ENCODE measurements around the gene PLEK. TPM values are rescaled to one million over a fixed set of nuclear protein-coding genes. Genes with fewer than 3 reads are reported as not detected.

PLEK gene
- polyA plus RNA-seq, 4 donors = 2.5 to 6.6 (median 5.3) TPM

DNA sequence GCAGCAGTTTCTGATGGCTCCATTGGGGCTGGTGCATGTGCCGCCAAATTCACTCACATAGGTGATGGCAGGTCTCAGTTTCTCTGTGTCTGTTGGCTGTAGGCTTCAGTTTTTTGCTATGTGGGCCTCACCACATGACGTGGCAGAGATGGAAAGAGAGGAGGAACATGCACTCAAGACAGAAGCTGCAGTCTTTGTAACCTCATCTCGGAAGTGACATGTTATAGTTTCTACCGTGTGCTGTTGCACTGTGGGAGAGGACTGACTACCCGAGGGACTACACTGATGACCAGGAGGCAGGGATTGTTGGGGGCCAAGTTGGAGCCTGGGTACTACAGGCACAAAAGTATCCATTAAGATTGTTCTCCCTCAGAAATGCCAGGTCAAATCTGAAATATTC lies 36.2 kb upstream of the PLEK start:
- Histone ChIP-seq H3K4me1 (ENCODE audit: control insufficient read depth in 3 of 3, insufficient read depth in 2 of 3, low read depth in 1 of 3, low read length in 2 of 3) (no peaks in the 10 kb centered on the region), H3K27me3 (ENCODE audit: control insufficient read depth in 3 of 3, insufficient read depth in 3 of 3, low read length in 3 of 3) (peaks cover 0 to 3% (median 2%) of the 10 kb centered on the region in 3 donors), H3K27ac (ENCODE audit: low read depth in 1 of 3, low read length in 2 of 3) (no peak overlapping the region), H3K9me3 (ENCODE audit: control insufficient read depth in 2 of 2, insufficient read depth in 1 of 2, low read depth in 1 of 2, low read length in 1 of 2) (no peaks in the 10 kb centered on the region), H3K36me3 (ENCODE audit: control insufficient read depth in 3 of 3, insufficient read depth in 2 of 3, low read depth in 1 of 3, low read length in 3 of 3) (no peaks in the 10 kb centered on the region), H3K4me3 (ENCODE audit: low read depth in 1 of 3, low read length in 3 of 3) (no peak overlapping the region)
- DNase-seq = no peak
- 61 to 76% (median 70%) methylated on average over 5 of the region's 5 CpGs for WGBS, 3 donors
- no peak for FAIRE-seq

DNA sequence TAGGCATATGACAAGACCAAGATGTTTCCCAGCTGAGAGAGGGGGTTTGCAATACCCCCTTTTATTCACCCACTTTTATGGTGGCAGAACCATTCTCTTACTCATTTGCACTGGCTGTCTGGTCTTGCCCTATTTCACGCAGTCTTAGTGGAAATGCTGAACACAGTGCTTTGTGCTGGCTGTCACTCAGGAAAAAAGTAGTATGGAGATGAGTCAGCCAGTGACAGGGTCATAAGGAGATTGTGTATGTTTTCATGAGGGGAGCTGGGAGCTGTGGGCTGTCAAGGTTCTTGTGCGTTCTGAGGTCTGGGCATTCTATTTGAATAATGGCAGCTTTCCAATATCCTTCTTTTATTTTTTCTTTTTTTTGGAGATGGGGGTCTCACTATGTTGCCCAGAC lies 34.4 kb upstream of the PLEK start:
- 74 to 75% (median 74%) methylated on average over 2 of the region's 2 CpGs for WGBS, 3 donors
- DNase-seq (no peak), FAIRE-seq (no peak)
- Histone ChIP-seq H3K4me1 (ENCODE audit: control insufficient read depth in 3 of 3, insufficient read depth in 2 of 3, low read depth in 1 of 3, low read length in 2 of 3) (no peaks in the 10 kb centered on the region), H3K27me3 (ENCODE audit: control insufficient read depth in 3 of 3, insufficient read depth in 3 of 3, low read length in 3 of 3) (peaks cover 0 to 2% (median 0%) of the 10 kb centered on the region in 3 donors), H3K9me3 (ENCODE audit: control insufficient read depth in 2 of 2, insufficient read depth in 1 of 2, low read depth in 1 of 2, low read length in 1 of 2) (no peaks in the 10 kb centered on the region), H3K27ac (ENCODE audit: low read depth in 1 of 3, low read length in 2 of 3) (no peak overlapping the region), H3K4me3 (ENCODE audit: low read depth in 1 of 3, low read length in 3 of 3) (no peak overlapping the region), H3K36me3 (ENCODE audit: control insufficient read depth in 3 of 3, insufficient read depth in 2 of 3, low read depth in 1 of 3, low read length in 3 of 3) (no peaks in the 10 kb centered on the region)

DNA sequence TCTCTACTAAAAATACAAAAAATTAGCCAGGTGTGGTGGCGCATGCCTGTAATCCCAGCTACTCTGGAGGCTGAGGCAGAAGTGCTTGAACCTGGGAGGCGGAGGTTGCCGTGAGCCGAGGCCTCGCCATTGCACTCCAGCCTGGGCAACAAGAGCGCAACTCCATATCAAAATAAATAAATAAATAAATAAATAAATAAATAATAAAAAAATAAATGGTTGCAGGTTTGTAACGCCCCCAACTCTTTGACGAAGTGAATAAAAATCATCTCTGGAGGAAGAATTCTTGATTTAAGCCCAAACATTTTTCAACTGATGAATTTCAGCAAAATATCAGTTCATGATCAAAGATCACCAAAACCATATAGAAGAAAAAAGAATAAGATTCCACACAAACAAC lies 32.1 kb upstream of the PLEK start:
- H3K4me3 ChIP-seq (ENCODE audit: low read depth in 1 of 3, low read length in 3 of 3) = no peak overlapping the region
- no peak for DNase-seq
- FAIRE-seq = no peak
- 84 to 88% (median 86%) methylated on average over 8 of the region's 8 CpGs for WGBS, 3 donors
- H3K27me3 ChIP-seq (ENCODE audit: control insufficient read depth in 3 of 3, insufficient read depth in 3 of 3, low read length in 3 of 3) = peaks cover 0 to 2% (median 0%) of the 10 kb centered on the region in 3 donors
- H3K4me1 ChIP-seq (ENCODE audit: control insufficient read depth in 3 of 3, insufficient read depth in 2 of 3, low read depth in 1 of 3, low read length in 2 of 3) = no peaks in the 10 kb centered on the region
- no peak overlapping the region for H3K27ac ChIP-seq (ENCODE audit: low read depth in 1 of 3, low read length in 2 of 3)
- H3K9me3 ChIP-seq (ENCODE audit: control insufficient read depth in 2 of 2, insufficient read depth in 1 of 2, low read depth in 1 of 2, low read length in 1 of 2) = no peaks in the 10 kb centered on the region
- no peaks in the 10 kb centered on the region for H3K36me3 ChIP-seq (ENCODE audit: control insufficient read depth in 3 of 3, insufficient read depth in 2 of 3, low read depth in 1 of 3, low read length in 3 of 3)

DNA sequence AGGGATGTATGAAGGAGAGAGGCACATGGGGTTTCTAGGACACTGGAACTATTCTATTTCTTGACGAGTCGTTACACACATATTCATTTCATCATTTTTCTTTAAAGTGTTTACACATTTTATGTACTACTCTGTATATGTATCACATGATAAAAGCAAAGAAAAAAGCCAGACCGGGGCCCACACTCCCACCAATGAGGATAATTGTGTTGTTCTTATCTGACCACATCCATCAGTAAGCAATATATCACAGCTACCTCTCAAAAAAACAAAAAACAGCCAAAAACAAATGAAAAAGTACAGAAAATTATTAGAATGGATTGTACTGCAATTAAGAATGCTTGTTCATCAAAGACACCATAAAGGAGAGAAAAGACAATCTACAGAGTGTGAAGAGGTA lies 31.2 kb upstream of the PLEK start:
- Histone ChIP-seq H3K9me3 (ENCODE audit: control insufficient read depth in 2 of 2, insufficient read depth in 1 of 2, low read depth in 1 of 2, low read length in 1 of 2) (no peaks in the 10 kb centered on the region), H3K27ac (ENCODE audit: low read depth in 1 of 3, low read length in 2 of 3) (no peak overlapping the region), H3K4me3 (ENCODE audit: low read depth in 1 of 3, low read length in 3 of 3) (no peak overlapping the region), H3K36me3 (ENCODE audit: control insufficient read depth in 3 of 3, insufficient read depth in 2 of 3, low read depth in 1 of 3, low read length in 3 of 3) (no peaks in the 10 kb centered on the region), H3K4me1 (ENCODE audit: control insufficient read depth in 3 of 3, insufficient read depth in 2 of 3, low read depth in 1 of 3, low read length in 2 of 3) (no peaks in the 10 kb centered on the region), H3K27me3 (ENCODE audit: control insufficient read depth in 3 of 3, insufficient read depth in 3 of 3, low read length in 3 of 3) (peaks cover 0 to 2% (median 0%) of the 10 kb centered on the region in 3 donors)
- no peak for DNase-seq
- 69 to 77% (median 75%) methylated on average over 3 of the region's 3 CpGs for WGBS, 3 donors
- no peak for FAIRE-seq

DNA sequence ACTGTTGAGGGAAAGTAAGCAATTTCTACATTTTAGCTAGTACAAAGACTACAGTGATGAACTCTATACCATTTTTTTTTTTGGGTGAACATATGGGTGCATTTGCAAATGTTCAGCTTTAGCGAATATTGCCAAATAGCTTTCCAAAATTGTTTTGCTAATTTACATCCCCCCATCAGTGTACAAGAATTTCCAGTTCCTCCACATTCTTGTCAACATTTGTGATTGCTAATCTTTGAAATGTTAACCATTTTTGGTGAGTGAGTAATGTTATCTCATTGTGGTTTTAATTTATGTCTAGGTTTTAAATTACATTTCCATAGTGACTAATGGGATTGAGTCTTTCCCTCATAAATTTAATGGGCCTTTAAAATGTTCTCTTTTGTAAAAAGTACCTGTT lies 28.9 kb upstream of the PLEK start:
- Histone ChIP-seq H3K27ac (ENCODE audit: low read depth in 1 of 3, low read length in 2 of 3) (no peak overlapping the region), H3K27me3 (ENCODE audit: control insufficient read depth in 3 of 3, insufficient read depth in 3 of 3, low read length in 3 of 3) (peaks cover 0 to 4% (median 0%) of the 10 kb centered on the region in 3 donors), H3K36me3 (ENCODE audit: control insufficient read depth in 3 of 3, insufficient read depth in 2 of 3, low read depth in 1 of 3, low read length in 3 of 3) (no peaks in the 10 kb centered on the region), H3K9me3 (ENCODE audit: control insufficient read depth in 2 of 2, insufficient read depth in 1 of 2, low read depth in 1 of 2, low read length in 1 of 2) (no peaks in the 10 kb centered on the region), H3K4me1 (ENCODE audit: control insufficient read depth in 3 of 3, insufficient read depth in 2 of 3, low read depth in 1 of 3, low read length in 2 of 3) (no peaks in the 10 kb centered on the region), H3K4me3 (ENCODE audit: low read depth in 1 of 3, low read length in 3 of 3) (no peak overlapping the region)
- FAIRE-seq = no peak
- DNase-seq = no peak
- WGBS, 3 donors = 65 to 89% (median 89%) methylated on average over 1 of the region's 1 CpG

DNA sequence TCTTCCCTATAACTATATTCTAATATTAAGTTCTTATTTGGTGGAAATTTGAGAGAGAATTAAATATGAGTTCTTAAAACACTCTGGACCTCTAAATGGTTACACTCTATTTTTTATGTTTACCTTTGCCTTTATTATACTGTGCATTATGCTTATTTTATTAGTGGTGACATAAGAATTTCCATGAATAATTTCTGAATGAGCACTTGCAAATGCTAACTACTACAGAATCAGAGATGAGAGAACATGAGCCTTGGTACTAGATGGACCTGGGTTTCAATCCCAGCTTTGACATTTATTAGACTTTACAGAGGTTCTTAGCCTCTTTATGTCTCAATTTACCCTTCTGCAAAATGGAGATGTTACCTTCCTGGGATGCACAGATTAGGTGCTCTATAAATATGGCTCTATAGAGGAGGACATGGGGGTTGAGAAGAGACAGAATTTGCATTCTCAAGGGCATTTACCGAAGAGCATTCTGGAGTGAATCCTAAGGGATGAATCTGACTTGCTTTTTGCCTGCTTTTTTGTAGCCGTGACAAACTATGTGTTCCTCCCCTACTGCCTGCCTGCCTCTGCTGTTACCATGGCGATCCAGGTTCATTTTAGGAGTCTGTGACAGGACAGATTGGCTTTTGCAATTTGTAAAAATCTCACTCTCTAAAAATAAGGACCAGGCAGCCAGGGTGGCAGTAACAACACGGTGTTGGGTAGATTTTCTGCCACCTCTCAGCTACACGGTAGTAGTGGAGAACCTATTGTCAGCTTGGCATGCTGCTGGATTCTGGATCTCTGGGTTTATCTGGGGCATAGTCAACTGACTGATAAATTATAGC lies 24.6 kb upstream of the PLEK start:
- H3K36me3 ChIP-seq (ENCODE audit: control insufficient read depth in 3 of 3, insufficient read depth in 2 of 3, low read depth in 1 of 3, low read length in 3 of 3) = no peaks in the 10 kb centered on the region
- no peak for FAIRE-seq
- H3K27me3 ChIP-seq (ENCODE audit: control insufficient read depth in 3 of 3, insufficient read depth in 3 of 3, low read length in 3 of 3) = peaks cover 0 to 7% (median 0%) of the 10 kb centered on the region in 3 donors

DNA sequence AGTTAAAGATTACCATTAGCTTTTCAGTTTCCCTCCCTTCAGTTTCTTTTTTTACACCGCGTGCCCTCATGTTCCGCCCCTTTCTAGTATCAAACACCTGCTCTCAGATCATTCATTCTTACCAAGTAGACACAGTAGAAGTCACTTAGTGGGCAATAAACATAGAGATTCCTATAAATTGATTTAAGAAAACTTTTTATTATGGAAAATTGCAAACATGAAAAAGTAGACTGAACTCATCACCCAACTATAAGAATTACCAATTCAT lies 24.1 kb upstream of the PLEK start:
- no peak overlapping the region for H3K27ac ChIP-seq (ENCODE audit: low read depth in 1 of 3, low read length in 2 of 3)
- 18 to 64% (median 45%) methylated on average over 3 of the region's 3 CpGs for WGBS, 3 donors
- H3K4me3 ChIP-seq (ENCODE audit: low read depth in 1 of 3, low read length in 3 of 3) = no peak overlapping the region
- peaks cover 0 to 9% (median 0%) of the 10 kb centered on the region in 3 donors for H3K27me3 ChIP-seq (ENCODE audit: control insufficient read depth in 3 of 3, insufficient read depth in 3 of 3, low read length in 3 of 3)
- FAIRE-seq (no peak), DNase-seq (no peak)
- no peaks in the 10 kb centered on the region for H3K9me3 ChIP-seq (ENCODE audit: control insufficient read depth in 2 of 2, insufficient read depth in 1 of 2, low read depth in 1 of 2, low read length in 1 of 2)
- H3K36me3 ChIP-seq (ENCODE audit: control insufficient read depth in 3 of 3, insufficient read depth in 2 of 3, low read depth in 1 of 3, low read length in 3 of 3) = no peaks in the 10 kb centered on the region
- no peaks in the 10 kb centered on the region for H3K4me1 ChIP-seq (ENCODE audit: control insufficient read depth in 3 of 3, insufficient read depth in 2 of 3, low read depth in 1 of 3, low read length in 2 of 3)

More for the DNA sequence above, 24.6 kb upstream of the PLEK start:
- 30 to 57% (median 45%) methylated on average over 5 of the region's 5 CpGs for WGBS, 3 donors
- no peaks in the 10 kb centered on the region for H3K9me3 ChIP-seq (ENCODE audit: control insufficient read depth in 2 of 2, insufficient read depth in 1 of 2, low read depth in 1 of 2, low read length in 1 of 2)
- H3K4me3 ChIP-seq (ENCODE audit: low read depth in 1 of 3, low read length in 3 of 3) = no peak overlapping the region
- no peak for DNase-seq
- no peaks in the 10 kb centered on the region for H3K4me1 ChIP-seq (ENCODE audit: control insufficient read depth in 3 of 3, insufficient read depth in 2 of 3, low read depth in 1 of 3, low read length in 2 of 3)
- no peak overlapping the region for H3K27ac ChIP-seq (ENCODE audit: low read depth in 1 of 3, low read length in 2 of 3)

DNA sequence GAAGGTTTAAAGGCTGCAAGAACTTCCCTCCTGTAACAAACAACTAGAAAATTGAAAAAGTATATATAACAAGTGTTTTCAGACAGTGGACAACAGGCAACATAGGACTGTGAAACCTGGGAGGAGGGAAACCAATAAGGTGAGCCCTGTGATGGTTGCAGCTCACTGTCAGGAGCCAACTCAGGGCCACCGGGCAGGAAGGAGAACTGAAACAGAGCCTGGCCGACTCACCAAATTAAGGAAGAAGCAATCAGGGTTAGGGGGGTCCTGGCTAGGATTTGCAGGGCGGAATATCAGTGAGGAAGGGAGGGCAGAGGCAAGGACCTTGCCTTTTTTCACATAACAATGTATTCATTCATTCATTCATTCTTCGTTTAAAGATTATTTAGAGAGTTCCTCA lies 23.5 kb upstream of the PLEK start:
- no peak overlapping the region for H3K27ac ChIP-seq (ENCODE audit: low read depth in 1 of 3, low read length in 2 of 3)
- no peak overlapping the region for H3K4me3 ChIP-seq (ENCODE audit: low read depth in 1 of 3, low read length in 3 of 3)
- H3K4me1 ChIP-seq (ENCODE audit: control insufficient read depth in 3 of 3, insufficient read depth in 2 of 3, low read depth in 1 of 3, low read length in 2 of 3) = no peaks in the 10 kb centered on the region
- H3K27me3 ChIP-seq (ENCODE audit: control insufficient read depth in 3 of 3, insufficient read depth in 3 of 3, low read length in 3 of 3) = peaks cover 0 to 9% (median 0%) of the 10 kb centered on the region in 3 donors
- no peaks in the 10 kb centered on the region for H3K36me3 ChIP-seq (ENCODE audit: control insufficient read depth in 3 of 3, insufficient read depth in 2 of 3, low read depth in 1 of 3, low read length in 3 of 3)
- no peak for FAIRE-seq
- 66 to 75% (median 67%) methylated on average over 4 of the region's 4 CpGs for WGBS, 3 donors
- no peaks in the 10 kb centered on the region for H3K9me3 ChIP-seq (ENCODE audit: control insufficient read depth in 2 of 2, insufficient read depth in 1 of 2, low read depth in 1 of 2, low read length in 1 of 2)
- no peak for DNase-seq

DNA sequence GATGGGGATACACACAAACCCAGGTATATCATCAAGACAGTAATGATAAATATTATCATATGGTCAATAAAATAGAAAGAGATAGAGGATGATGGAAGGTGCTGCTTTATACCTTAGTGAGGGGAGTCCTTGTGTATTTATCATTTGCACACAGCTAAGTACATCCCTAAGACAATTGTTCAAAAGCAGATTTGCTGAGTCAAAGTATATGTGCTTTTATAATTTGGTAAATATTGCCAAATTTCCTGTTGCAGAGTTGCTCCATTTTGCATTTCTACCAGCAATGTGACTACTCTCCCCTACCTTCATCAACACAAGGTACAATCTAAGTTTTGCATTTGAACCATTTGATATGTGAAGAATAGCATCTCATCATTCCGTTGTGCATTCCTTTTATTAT lies 22.6 kb upstream of the PLEK start:
- Histone ChIP-seq H3K27ac (ENCODE audit: low read depth in 1 of 3, low read length in 2 of 3) (no peak overlapping the region), H3K4me1 (ENCODE audit: control insufficient read depth in 3 of 3, insufficient read depth in 2 of 3, low read depth in 1 of 3, low read length in 2 of 3) (no peaks in the 10 kb centered on the region), H3K36me3 (ENCODE audit: control insufficient read depth in 3 of 3, insufficient read depth in 2 of 3, low read depth in 1 of 3, low read length in 3 of 3) (no peaks in the 10 kb centered on the region), H3K27me3 (ENCODE audit: control insufficient read depth in 3 of 3, insufficient read depth in 3 of 3, low read length in 3 of 3) (peaks cover 0 to 9% (median 0%) of the 10 kb centered on the region in 3 donors), H3K9me3 (ENCODE audit: control insufficient read depth in 2 of 2, insufficient read depth in 1 of 2, low read depth in 1 of 2, low read length in 1 of 2) (no peaks in the 10 kb centered on the region), H3K4me3 (ENCODE audit: low read depth in 1 of 3, low read length in 3 of 3) (no peak overlapping the region)
- WGBS, 3 donors = 73 to 90% (median 86%) methylated on average over 1 of the region's 1 CpG
- no peak for FAIRE-seq
- DNase-seq = no peak
